ENCODE measurements around the gene KLHL12. TPM values are rescaled to one million over a fixed set of nuclear protein-coding genes. Genes with fewer than 3 reads are reported as not detected.

KLHL12 gene
- total and polyA plus RNA-seq, 4 donors, result 32.3 to 38.8 (median 34.4) TPM

GRCh38 chr1:202965422-202965821 lies 38.4 kb upstream of the KLHL12 start:
- no peak overlapping the region for H3K4me3 ChIP-seq (ENCODE audit: low read depth, low read length)
- DNase-seq (ENCODE audit: low read depth in 4 of 6, low spot score in 6 of 6), result no peak
- peaks cover 20% of the 10 kb centered on the region for H3K36me3 ChIP-seq (ENCODE audit: control insufficient read depth, insufficient read depth, low read length)
- no peaks in the 10 kb centered on the region for H3K9me3 ChIP-seq (ENCODE audit: control insufficient read depth, insufficient read depth, low read length)
- H3K27ac ChIP-seq (ENCODE audit: low read depth, low read length), result no peak overlapping the region
- no peaks in the 10 kb centered on the region for H3K27me3 ChIP-seq (ENCODE audit: control insufficient read depth, insufficient read depth, low read length)
- H3K4me1 ChIP-seq (ENCODE audit: control insufficient read depth, insufficient read depth, low read length), result peaks cover 13% of the 10 kb centered on the region
- 86% methylated on average over 3 of the region's 3 CpGs for WGBS (ENCODE audit: insufficient coverage)

DNA sequence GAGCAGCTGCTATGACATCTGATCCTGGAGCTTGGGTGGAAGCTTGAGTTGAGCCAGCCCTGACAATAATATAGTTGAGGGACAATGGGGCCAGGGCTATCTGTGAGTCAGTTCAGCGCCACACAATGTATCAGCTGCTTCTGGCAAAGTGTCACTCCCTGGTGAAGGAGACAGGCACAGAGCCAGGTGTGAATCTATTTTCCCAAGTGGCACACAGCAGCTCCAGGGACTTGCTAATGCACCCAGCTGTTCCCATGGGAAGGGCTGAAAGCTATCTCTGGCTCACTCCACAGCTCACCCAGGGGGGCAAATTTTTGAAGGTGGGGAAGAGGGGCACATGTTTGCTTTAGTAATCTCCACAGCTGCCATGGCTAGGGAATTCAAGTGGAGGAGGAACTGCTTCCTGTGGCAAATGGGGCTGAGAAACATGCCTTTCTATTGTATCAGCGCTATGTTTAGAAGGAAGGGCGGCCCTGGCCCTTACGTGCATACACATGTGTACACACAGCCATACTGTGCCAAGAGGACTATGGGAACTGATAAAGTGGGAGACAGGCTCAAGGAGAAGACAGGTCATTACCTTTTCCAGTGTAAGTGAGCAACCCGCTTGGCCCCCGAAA lies 37.9 kb upstream of the KLHL12 start:
- peaks cover 20% of the 10 kb centered on the region for H3K36me3 ChIP-seq (ENCODE audit: control insufficient read depth, insufficient read depth, low read length)
- no peaks in the 10 kb centered on the region for H3K27me3 ChIP-seq (ENCODE audit: control insufficient read depth, insufficient read depth, low read length)
- no peak for DNase-seq (ENCODE audit: low read depth in 4 of 6, low spot score in 6 of 6)
- H3K9me3 ChIP-seq (ENCODE audit: control insufficient read depth, insufficient read depth, low read length), result no peaks in the 10 kb centered on the region
- no peak overlapping the region for H3K27ac ChIP-seq (ENCODE audit: low read depth, low read length)
- 42% methylated on average over 1 of the region's 6 CpGs for WGBS (ENCODE audit: insufficient coverage)
- H3K4me1 ChIP-seq (ENCODE audit: control insufficient read depth, insufficient read depth, low read length), result peaks cover 13% of the 10 kb centered on the region
- H3K4me3 ChIP-seq (ENCODE audit: low read depth, low read length), result no peak overlapping the region

DNA sequence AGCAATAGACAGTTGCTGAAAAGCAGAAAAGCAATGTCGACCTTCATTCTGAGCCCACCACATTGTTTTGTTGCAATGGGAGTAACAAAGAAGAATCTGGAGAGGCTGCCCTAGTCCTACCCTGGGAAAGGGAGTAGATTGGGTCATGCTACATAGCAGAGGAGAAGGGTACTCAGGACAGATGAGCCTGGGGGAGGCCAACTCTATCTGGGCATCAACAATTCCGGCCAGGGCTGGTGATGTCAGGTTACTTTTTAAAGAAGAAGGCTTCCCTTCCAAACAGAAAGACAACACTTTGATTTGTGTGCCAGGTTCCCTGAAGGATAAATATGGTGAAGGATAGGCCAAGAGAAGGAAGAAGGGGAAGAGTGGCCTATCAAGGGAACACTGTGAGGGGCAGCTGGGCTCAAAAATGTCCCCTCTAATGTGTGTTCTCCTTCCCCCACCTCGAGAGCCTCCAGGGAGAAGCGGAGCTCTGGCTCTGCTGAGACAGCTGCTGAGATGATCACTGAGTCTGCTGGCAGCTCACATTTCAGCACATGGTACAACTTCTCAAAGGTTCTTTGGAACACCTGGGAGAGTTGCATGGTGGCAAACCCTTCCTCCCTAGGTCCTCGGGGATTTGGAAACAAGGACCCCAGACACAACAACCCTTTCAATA lies 34.3 kb upstream of the KLHL12 start:
- Histone ChIP-seq H3K27me3 (ENCODE audit: control insufficient read depth, insufficient read depth, low read length) (no peaks in the 10 kb centered on the region), H3K36me3 (ENCODE audit: control insufficient read depth, insufficient read depth, low read length) (peaks cover 20% of the 10 kb centered on the region), H3K4me3 (ENCODE audit: low read depth, low read length) (no peak overlapping the region), H3K4me1 (ENCODE audit: control insufficient read depth, insufficient read depth, low read length) (peaks cover 13% of the 10 kb centered on the region), H3K27ac (ENCODE audit: low read depth, low read length) (no peak overlapping the region), H3K9me3 (ENCODE audit: control insufficient read depth, insufficient read depth, low read length) (no peaks in the 10 kb centered on the region)
- WGBS (ENCODE audit: insufficient coverage), result 100% methylated on average over 3 of the region's 5 CpGs
- no peak for DNase-seq (ENCODE audit: low read depth in 4 of 6, low spot score in 6 of 6)

- H3K9me3 ChIP-seq (ENCODE audit: control insufficient read depth, insufficient read depth, low read length), result no peaks in the 10 kb centered on the region
- no peaks in the 10 kb centered on the region for H3K27me3 ChIP-seq (ENCODE audit: control insufficient read depth, insufficient read depth, low read length)
- no CpG with 5 or more reads among the region's 1 CpG for WGBS (ENCODE audit: insufficient coverage)
- no peak for DNase-seq (ENCODE audit: low read depth in 4 of 6, low spot score in 6 of 6)
- H3K4me3 ChIP-seq (ENCODE audit: low read depth, low read length), result no peak overlapping the region
- H3K36me3 ChIP-seq (ENCODE audit: control insufficient read depth, insufficient read depth, low read length), result peaks cover 22% of the 10 kb centered on the region
- peaks cover 9% of the 10 kb centered on the region for H3K4me1 ChIP-seq (ENCODE audit: control insufficient read depth, insufficient read depth, low read length)
- no peak overlapping the region for H3K27ac ChIP-seq (ENCODE audit: low read depth, low read length)
These were observed 32.2 kb upstream of the KLHL12 start for GRCh38 chr1:202959276-202959620.

DNA sequence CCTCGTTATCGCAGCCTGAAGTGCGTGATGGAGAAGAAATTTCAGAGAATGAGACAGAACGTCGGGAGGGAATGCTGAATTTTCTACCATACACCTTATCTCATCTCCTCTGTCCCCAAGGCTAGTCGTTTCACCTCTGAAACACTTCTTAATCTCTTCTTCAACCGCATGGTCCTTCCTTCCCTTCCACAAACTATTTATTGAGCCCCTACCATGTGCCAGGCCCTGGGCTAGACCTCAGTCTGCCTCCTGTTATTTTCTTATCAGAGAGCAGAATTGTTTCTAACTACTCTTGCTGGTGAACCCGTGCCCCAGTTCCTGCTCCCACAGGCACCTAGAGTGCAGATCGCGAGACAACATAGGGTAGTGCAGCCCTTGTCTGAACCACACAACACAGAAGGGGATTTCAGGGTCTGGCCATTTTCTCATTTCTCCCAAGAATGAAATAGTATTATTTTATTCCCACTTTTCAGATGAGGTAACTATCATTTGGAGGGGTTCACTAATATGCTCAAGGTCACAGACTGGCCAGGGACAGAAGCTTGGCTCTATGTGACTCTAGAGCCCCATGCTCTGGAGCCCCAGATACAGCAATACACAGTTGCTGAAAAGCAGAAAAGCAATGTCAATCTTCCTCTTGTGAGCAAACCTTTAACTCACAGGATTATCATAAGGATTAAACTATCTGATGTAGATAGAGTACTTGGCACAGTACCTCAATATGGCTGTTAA lies 31.7 kb upstream of the KLHL12 start:
- WGBS (ENCODE audit: insufficient coverage), result 11% methylated on average over 7 of the region's 10 CpGs
- peaks cover 9% of the 10 kb centered on the region for H3K4me1 ChIP-seq (ENCODE audit: control insufficient read depth, insufficient read depth, low read length)

GRCh38 chr1:202957733-202958543 lies 30.9 kb upstream of the KLHL12 start, which contains the start of gene ADIPOR1:
Gene ADIPOR1, minus strand, starts transcription at chr1:202958312. Its CDS starts 7,242 bp downstream, at chr1:202951070.
- H3K4me3 ChIP-seq (ENCODE audit: low read depth, low read length), result peak within 1 kb of the TSS; percentile 81
- H3K27ac ChIP-seq (ENCODE audit: low read depth, low read length), result peak within 1 kb of the TSS; percentile 59
- H3K4me1 ChIP-seq (ENCODE audit: control insufficient read depth, insufficient read depth, low read length), result peaks cover 9% of the 10 kb centered on the region
- no peaks in the 10 kb centered on the region for H3K27me3 ChIP-seq (ENCODE audit: control insufficient read depth, insufficient read depth, low read length)
- H3K36me3 ChIP-seq (ENCODE audit: control insufficient read depth, insufficient read depth, low read length), result peaks cover 18% of the 10 kb centered on the region
- under 1% methylated on average over 73 of the region's 86 CpGs for WGBS (ENCODE audit: insufficient coverage)
- DNase-seq (ENCODE audit: low read depth in 4 of 6, low spot score in 6 of 6), result peak in 5 of 6 donors; percentile 52 to 95 (median 74)
- no peaks in the 10 kb centered on the region for H3K9me3 ChIP-seq (ENCODE audit: control insufficient read depth, insufficient read depth, low read length)

More for the DNA sequence above, 31.7 kb upstream of the KLHL12 start:
- H3K9me3 ChIP-seq (ENCODE audit: control insufficient read depth, insufficient read depth, low read length), result no peaks in the 10 kb centered on the region
- no peak for DNase-seq (ENCODE audit: low read depth in 4 of 6, low spot score in 6 of 6)
- H3K36me3 ChIP-seq (ENCODE audit: control insufficient read depth, insufficient read depth, low read length), result peaks cover 22% of the 10 kb centered on the region
- no peaks in the 10 kb centered on the region for H3K27me3 ChIP-seq (ENCODE audit: control insufficient read depth, insufficient read depth, low read length)
- H3K4me3 ChIP-seq (ENCODE audit: low read depth, low read length), result peak overlapping the region; percentile 75
- H3K27ac ChIP-seq (ENCODE audit: low read depth, low read length), result peak overlapping the region; percentile 59

DNA sequence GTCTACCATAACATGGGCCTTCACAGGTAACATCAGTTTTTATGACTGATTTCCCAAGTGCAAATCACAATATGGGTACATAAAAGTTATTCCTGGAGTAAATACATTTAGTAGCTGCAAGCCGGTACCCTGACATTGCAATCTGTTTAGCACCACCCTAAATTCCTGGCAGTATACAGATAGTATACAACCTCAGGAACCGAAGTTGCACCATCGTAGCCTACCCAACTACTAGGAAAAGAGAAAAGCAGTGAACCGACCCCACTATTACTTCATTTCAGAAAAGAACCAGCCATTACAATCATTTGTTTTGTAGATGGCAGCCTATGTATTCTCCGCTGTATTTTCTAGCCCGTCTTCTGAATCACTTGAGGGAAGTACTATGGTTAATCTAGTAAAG lies 29.9 kb upstream of the KLHL12 start:
- Histone ChIP-seq H3K27ac (ENCODE audit: low read depth, low read length) (no peak overlapping the region), H3K4me1 (ENCODE audit: control insufficient read depth, insufficient read depth, low read length) (peaks cover 9% of the 10 kb centered on the region), H3K36me3 (ENCODE audit: control insufficient read depth, insufficient read depth, low read length) (peaks cover 10% of the 10 kb centered on the region), H3K4me3 (ENCODE audit: low read depth, low read length) (peak overlapping the region; percentile 81), H3K27me3 (ENCODE audit: control insufficient read depth, insufficient read depth, low read length) (no peaks in the 10 kb centered on the region), H3K9me3 (ENCODE audit: control insufficient read depth, insufficient read depth, low read length) (no peaks in the 10 kb centered on the region)
- no peak for DNase-seq (ENCODE audit: low read depth in 4 of 6, low spot score in 6 of 6)
- 70% methylated on average over 2 of the region's 6 CpGs for WGBS (ENCODE audit: insufficient coverage)

DNA sequence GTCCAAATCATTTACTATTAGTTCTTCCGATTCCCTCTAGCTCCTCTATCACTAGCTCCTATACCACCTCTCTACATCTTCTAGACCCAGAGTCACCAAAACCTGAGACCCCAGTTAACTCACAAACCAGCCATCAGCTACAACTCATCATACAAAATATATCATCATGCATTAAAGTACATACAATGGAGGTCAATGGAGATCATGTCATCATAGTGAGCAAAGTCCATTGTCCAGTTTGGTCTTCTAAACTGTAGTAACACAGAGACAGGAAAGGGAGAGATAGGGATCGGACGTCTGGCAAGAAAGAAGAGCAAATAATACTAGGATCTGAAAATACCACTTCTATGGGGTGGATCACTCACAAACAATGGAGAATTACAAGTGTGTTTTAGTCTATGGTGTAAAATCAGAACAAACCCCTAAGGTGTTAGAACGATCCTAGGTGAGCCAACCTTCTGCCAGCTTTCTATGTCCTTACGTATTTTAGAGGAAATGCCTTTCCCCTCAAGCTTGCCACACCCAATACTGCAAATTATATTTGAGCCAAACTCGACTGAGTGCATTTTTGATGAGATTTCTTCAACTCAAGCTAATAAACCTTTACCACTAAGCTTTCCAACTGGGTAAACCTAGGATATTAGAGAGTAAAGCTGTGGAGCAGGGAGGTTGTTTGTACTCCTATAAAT lies 27.2 kb upstream of the KLHL12 start:
- DNase-seq (ENCODE audit: low read depth in 4 of 6, low spot score in 6 of 6), result no peak
- Histone ChIP-seq H3K4me1 (ENCODE audit: control insufficient read depth, insufficient read depth, low read length) (peaks cover 9% of the 10 kb centered on the region), H3K4me3 (ENCODE audit: low read depth, low read length) (no peak overlapping the region), H3K36me3 (ENCODE audit: control insufficient read depth, insufficient read depth, low read length) (peaks cover 14% of the 10 kb centered on the region), H3K9me3 (ENCODE audit: control insufficient read depth, insufficient read depth, low read length) (no peaks in the 10 kb centered on the region), H3K27me3 (ENCODE audit: control insufficient read depth, insufficient read depth, low read length) (no peaks in the 10 kb centered on the region), H3K27ac (ENCODE audit: low read depth, low read length) (no peak overlapping the region)
- WGBS (ENCODE audit: insufficient coverage), result 81% methylated on average over 1 of the region's 6 CpGs

GRCh38 chr1:202953392-202953791 lies 26.4 kb upstream of the KLHL12 start:
- Histone ChIP-seq H3K27me3 (ENCODE audit: control insufficient read depth, insufficient read depth, low read length) (no peaks in the 10 kb centered on the region), H3K27ac (ENCODE audit: low read depth, low read length) (no peak overlapping the region), H3K4me1 (ENCODE audit: control insufficient read depth, insufficient read depth, low read length) (peaks cover 3% of the 10 kb centered on the region), H3K36me3 (ENCODE audit: control insufficient read depth, insufficient read depth, low read length) (peaks cover 22% of the 10 kb centered on the region), H3K4me3 (ENCODE audit: low read depth, low read length) (no peak overlapping the region), H3K9me3 (ENCODE audit: control insufficient read depth, insufficient read depth, low read length) (no peaks in the 10 kb centered on the region)
- no peak for DNase-seq (ENCODE audit: low read depth in 4 of 6, low spot score in 6 of 6)

All from spinal cord (tissue), 10 donors.